Lung (tissue), 12 donors: ENCODE measurements around the gene ARHGAP9. TPM values are rescaled to one million over a fixed set of nuclear protein-coding genes. Genes with fewer than 3 reads are reported as not detected.

Experiments used
- ATAC-seq: fragments of 200-7000 bp; cut with Tn5 transposase; one replicate; pipeline ENCODE4 v1.9.1; 2020; ENCODE audit warnings: moderate number of reproducible peaks; ENCODE audit not compliant: insufficient read depth, low FRiP score
- DNase-seq, 3 donors: peaks; one replicate each; pipeline ENCODE4 v3.0.0-alpha.2; 2013 to 2017
- H3K27ac ChIP-seq, 2 donors: one replicate each; pipeline ENCODE4 v1.5.1; 2013; ENCODE audit warnings: mild to moderate bottlenecking in 2 of 2, moderate library complexity in 2 of 2, control low read depth in 1 of 2, inconsistent platforms in 1 of 2, low read depth in 1 of 2, low read length in 1 of 2
- H3K27me3 ChIP-seq, 3 donors: one replicate each; pipeline ENCODE4 v1.5.1; 2013; ENCODE audit warnings: low read length in 2 of 3; ENCODE audit not compliant: control insufficient read depth in 3 of 3, insufficient read depth in 3 of 3
- H3K36me3 ChIP-seq, 4 donors: one replicate each; pipeline ENCODE4 v1.5.1; 2013; ENCODE audit warnings: low read length in 4 of 4, mild to moderate bottlenecking in 1 of 4, moderate library complexity in 1 of 4; ENCODE audit not compliant: control insufficient read depth in 4 of 4, insufficient read depth in 4 of 4
- H3K4me1 ChIP-seq, 5 donors: one replicate each; pipeline ENCODE4 v1.5.1; 2013; ENCODE audit warnings: low read length in 5 of 5, mild to moderate bottlenecking in 2 of 5, moderate library complexity in 1 of 5; ENCODE audit not compliant: control insufficient read depth in 5 of 5, insufficient read depth in 5 of 5
- H3K4me3 ChIP-seq: one replicate; pipeline ENCODE4 v1.5.1; 2013; ENCODE audit warnings: mild to moderate bottlenecking, control low read depth, moderate library complexity
- H3K9ac ChIP-seq, 2 donors: one replicate each; pipeline ENCODE4 v1.5.1; 2013; ENCODE audit warnings: low read length in 2 of 2, control low read depth in 1 of 2; ENCODE audit not compliant: insufficient read depth in 1 of 2
- H3K9me3 ChIP-seq, 4 donors: one replicate each; pipeline ENCODE4 v1.5.1; 2013; ENCODE audit warnings: low read length in 3 of 4, mild to moderate bottlenecking in 1 of 4, moderate library complexity in 1 of 4; ENCODE audit not compliant: control insufficient read depth in 4 of 4, insufficient read depth in 3 of 4
- CTCF ChIP-seq: IDR thresholded peaks from 2 replicates; pipeline ENCODE4 v1.5.1; 2012; ENCODE audit warnings: mild to moderate bottlenecking; ENCODE audit errors: control extremely low read depth, extremely low read depth
- WGBS, 2 donors: extraction: QIAGEN DNeasy Blood & Tissue Kit; methylation state at CpG; one replicate each; pipeline ENCODE4 v1.1.7; 2013; 5-methylcytosine and 5-hydroxymethylcytosine counted together
- polyA plus RNA-seq, 2 donors: library from polyadenylated mRNA; stranded (reverse); fragments of 200-250 nt; gene quantifications; one replicate each; pipeline ENCODE4 v1.2.1, GENCODE V29; 2013
- total RNA-seq, 2 donors: library from RNA; depleted of rRNA in 1 of 2; stranded (reverse); fragments of >200 nt in 1 of 2; gene quantifications; one replicate each; pipeline ENCODE4 v1.2.1, GENCODE V29; 2014 to 2021
- donor health status: control.
- donor health status: control.
- donor health status: Bipolar disorder and iron deficiency.
- donor health status: healthy.
- donor health status: DM: yes; HTN: yes; CAD: no.

The ARHGAP9 gene
- total and polyA plus RNA-seq, 4 donors, result 14.7 to 62.1 (median 33.1) TPM

GRCh38 chr12:57435293-57435692 lies 44.4 kb downstream of the ARHGAP9 start:
- no peaks in the 10 kb centered on the region for H3K9me3 ChIP-seq

DNA sequence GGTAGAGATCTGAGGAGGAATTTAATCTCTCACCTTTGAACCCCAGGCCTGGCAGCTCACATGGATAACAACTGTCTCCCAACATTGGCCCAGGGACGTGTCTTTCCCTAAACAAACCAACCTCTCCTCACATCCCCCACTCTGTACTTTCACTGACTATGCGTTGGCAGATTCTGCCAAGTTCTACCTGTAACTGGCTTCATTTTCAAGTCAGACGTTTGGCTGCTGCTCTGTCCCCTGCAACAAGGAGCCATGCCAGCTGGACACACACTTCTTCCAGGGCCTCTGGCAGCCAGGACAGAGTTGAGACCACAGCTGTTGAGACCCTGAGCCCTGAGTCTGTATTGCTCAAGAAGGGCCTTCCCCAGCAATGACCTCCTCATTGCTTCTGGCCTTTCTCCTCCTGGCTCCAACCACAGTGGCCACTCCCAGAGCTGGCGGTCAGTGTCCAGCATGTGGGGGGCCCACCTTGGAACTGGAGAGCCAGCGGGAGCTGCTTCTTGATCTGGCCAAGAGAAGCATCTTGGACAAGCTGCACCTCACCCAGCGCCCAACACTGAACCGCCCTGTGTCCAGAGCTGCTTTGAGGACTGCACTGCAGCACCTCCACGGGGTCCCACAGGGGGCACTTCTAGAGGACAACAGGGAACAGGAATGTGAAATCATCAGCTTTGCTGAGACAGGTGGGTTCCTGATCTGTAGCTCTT lies 45.0 kb downstream of the ARHGAP9 start, which contains the start of gene INHBC:
TSS of gene INHBC (plus strand) at position 268 of the 707 bp plus-strand sequence. CDS start at position 371, 103 bp downstream.
- no peaks in the 10 kb centered on the region for H3K9me3 ChIP-seq
- TF ChIP-seq CTCF, result no peak
- H3K9ac ChIP-seq, result no peak within 1 kb of the TSS
- ATAC-seq, result no peak
- peaks cover 0 to 12% (median 2%) of the 10 kb centered on the region in 5 donors for H3K4me1 ChIP-seq
- no peak within 1 kb of the TSS for H3K27ac ChIP-seq
- 73 to 76% methylated on average over 8 of the region's 8 CpGs for WGBS, 2 donors
- DNase-seq, result peak in 1 of 3 donors; percentile 21
- H3K36me3 ChIP-seq, result no peaks in the 10 kb centered on the region
- H3K27me3 ChIP-seq, result no peaks in the 10 kb centered on the region
- H3K4me3 ChIP-seq, result no peak within 1 kb of the TSS

More at GRCh38 chr12:57435293-57435692, 44.4 kb downstream of the ARHGAP9 start:
- ATAC-seq (no peak), DNase-seq (no peak)
- no peak overlapping the region for H3K9ac ChIP-seq
- 28 to 47% methylated on average over 4 of the region's 4 CpGs for WGBS, 2 donors
- no peak overlapping the region for H3K27ac ChIP-seq
- no peaks in the 10 kb centered on the region for H3K27me3 ChIP-seq
- no peak for TF ChIP-seq CTCF
- no peak overlapping the region for H3K4me3 ChIP-seq
- H3K36me3 ChIP-seq, result no peaks in the 10 kb centered on the region
- H3K4me1 ChIP-seq, result peaks cover 0 to 11% (median 2%) of the 10 kb centered on the region in 5 donors

DNA sequence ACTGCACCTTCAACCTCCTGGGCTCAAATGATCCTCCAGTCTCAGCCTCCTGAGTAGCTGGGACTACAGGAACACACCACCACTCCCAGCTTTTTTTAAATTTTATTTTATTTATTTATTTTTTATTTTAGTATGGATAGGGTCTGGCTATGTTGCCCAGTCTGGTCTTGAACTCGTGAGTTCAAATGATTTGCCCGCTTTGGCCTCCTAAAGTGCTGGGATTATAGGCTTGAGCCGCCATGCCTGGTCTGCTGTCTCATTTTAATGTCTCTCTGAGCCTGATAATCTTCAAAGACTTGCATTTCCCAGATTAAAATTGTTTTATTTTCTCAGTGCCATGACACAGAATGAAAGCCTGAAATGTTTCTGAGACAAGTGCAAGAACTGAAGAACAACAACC lies 46.3 kb downstream of the ARHGAP9 start:
- ATAC-seq (no peak), DNase-seq (no peak)
- Histone ChIP-seq H3K36me3 (no peaks in the 10 kb centered on the region), H3K9ac (no peak overlapping the region), H3K27me3 (no peaks in the 10 kb centered on the region), H3K27ac (no peak overlapping the region), H3K4me1 (peaks cover 2 to 17% (median 6%) of the 10 kb centered on the region in 5 donors), H3K4me3 (no peak overlapping the region), H3K9me3 (no peaks in the 10 kb centered on the region)
- WGBS, 2 donors, result 79 to 96% methylated on average over 3 of the region's 3 CpGs
- TF ChIP-seq CTCF, result no peak
